ENCODE measurements around the gene TPD52L1. TPM values are rescaled to one million over a fixed set of nuclear protein-coding genes. Genes with fewer than 3 reads are reported as not detected.
A peak's percentile ranks its signal among the peaks of the same experiment; 100 is the strongest.

TPD52L1 gene
- total RNA-seq, result 1 to 10 TPM in 1 of 2 experiments, under 1 TPM in 1; 0.89 to 1.4 TPM

GRCh38 chr6:125153391-125154117 is at the start of gene TPD52L1:
Gene TPD52L1 (plus strand): TSS chr6:125153773. CDS start chr6:125153952, 179 bp downstream.
- Mint-ChIP-seq H3K4me1 (peaks cover 5% of the 10 kb centered on the region), H3K36me3 (ENCODE audit: low read depth) (no peaks in the 10 kb centered on the region), H3K27me3 (peaks cover 36% of the 10 kb centered on the region), H3K27ac (no peak within 1 kb of the TSS), H3K9me3 (ENCODE audit: low read depth) (no peaks in the 10 kb centered on the region), H3K4me3 (peak within 1 kb of the TSS; percentile 64)
- DNase-seq (peak; percentile 81), ATAC-seq (peak; percentile 94)
- POLR2A ChIA-PET, result no interaction called here
- CTCF ChIA-PET, result interaction anchor here (0.6 to 1.6 kb wide), 17 partner anchors 8 to 821 kb away, joined by 3 to 7 read pairs (median 4); no protein-coding TSS in a partner anchor
- intact Hi-C loops (cut with DNase I, micrococcal nuclease), result loop anchor here (2.0 to 5.0 kb wide), 3 partner anchors 149 to 615 kb away; partner anchors contain the start of genes HDDC2 (in 2 of the 2) and HEY2 (in 1 of the 2)

- Mint-ChIP-seq H3K27me3 (no peaks in the 10 kb centered on the region), H3K9me3 (ENCODE audit: low read depth) (peaks cover 6% of the 10 kb centered on the region), H3K4me1 (peaks cover 6% of the 10 kb centered on the region), H3K27ac (no peak overlapping the region), H3K4me3 (no peak overlapping the region), H3K36me3 (ENCODE audit: low read depth) (no peaks in the 10 kb centered on the region)
- POLR2A ChIA-PET, result no interaction called here
- ATAC-seq (no peak), DNase-seq (no peak)
- CTCF ChIA-PET, result no interaction called here
- intact Hi-C loops (cut with DNase I, micrococcal nuclease), result no loop called here
Observed at GRCh38 chr6:125104425-125104824, 49.1 kb upstream of the TPD52L1 start.

GRCh38 chr6:125107048-125107447 is 46.5 kb upstream of the TPD52L1 start:
- Mint-ChIP-seq H3K27me3 (no peaks in the 10 kb centered on the region), H3K27ac (no peak overlapping the region), H3K4me1 (no peaks in the 10 kb centered on the region), H3K9me3 (ENCODE audit: low read depth) (peaks cover 25% of the 10 kb centered on the region), H3K4me3 (no peak overlapping the region), H3K36me3 (ENCODE audit: low read depth) (peaks cover 3% of the 10 kb centered on the region)
- CTCF ChIA-PET, result no interaction called here
- DNase-seq (no peak), ATAC-seq (no peak)
- intact Hi-C loops (cut with DNase I, micrococcal nuclease), result no loop called here
- POLR2A ChIA-PET, result no interaction called here

DNA sequence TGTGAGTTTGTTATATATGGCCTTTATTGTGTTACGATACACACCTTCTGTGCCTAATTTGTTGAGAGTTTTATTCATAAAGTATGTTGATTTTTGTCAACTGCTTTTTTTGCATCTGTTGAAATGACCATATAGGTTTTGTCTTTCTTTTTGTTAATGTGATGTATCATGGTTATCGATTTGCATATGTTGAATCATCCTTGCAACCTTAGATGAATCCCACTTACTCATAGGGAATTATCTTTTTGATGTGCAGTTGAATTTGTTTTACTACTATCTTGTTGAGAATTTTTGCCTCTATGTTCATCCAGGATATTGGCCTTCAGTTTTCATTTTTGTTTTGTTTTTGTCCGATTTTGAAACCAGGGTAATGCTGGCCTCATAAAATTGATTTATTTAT is 45.7 kb upstream of the TPD52L1 start:
- Mint-ChIP-seq H3K27ac (no peak overlapping the region), H3K36me3 (ENCODE audit: low read depth) (peaks cover 3% of the 10 kb centered on the region), H3K4me1 (no peaks in the 10 kb centered on the region), H3K4me3 (no peak overlapping the region), H3K27me3 (no peaks in the 10 kb centered on the region), H3K9me3 (ENCODE audit: low read depth) (peaks cover 30% of the 10 kb centered on the region)
- intact Hi-C loops (cut with DNase I, micrococcal nuclease), result no loop called here
- DNase-seq (no peak), ATAC-seq (no peak)
- POLR2A ChIA-PET, result no interaction called here
- CTCF ChIA-PET, result no interaction called here

DNA sequence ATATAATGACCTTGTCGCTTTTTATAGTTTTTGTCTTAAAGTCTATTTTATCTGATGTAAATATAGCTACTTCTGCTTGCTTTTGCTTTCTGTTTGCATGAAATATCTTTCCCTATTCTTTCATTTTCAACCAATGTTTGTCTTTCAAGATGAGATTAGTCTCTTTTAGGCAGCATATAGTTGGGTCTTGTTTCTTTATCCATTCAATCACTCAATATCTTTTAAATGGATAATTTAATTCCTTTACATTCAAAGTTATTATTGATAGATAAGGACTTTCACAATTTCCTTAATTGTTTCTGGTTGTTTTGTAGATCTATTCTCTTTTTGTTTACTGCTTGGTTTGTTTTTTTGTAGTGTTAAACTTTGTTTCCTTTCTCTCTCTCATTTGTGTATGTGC is 43.5 kb upstream of the TPD52L1 start:
- no peaks in the 10 kb centered on the region for H3K27me3 Mint-ChIP-seq
- no peak overlapping the region for H3K4me3 Mint-ChIP-seq
- DNase-seq, result no peak
- no peaks in the 10 kb centered on the region for H3K4me1 Mint-ChIP-seq
- H3K27ac Mint-ChIP-seq, result no peak overlapping the region
- H3K36me3 Mint-ChIP-seq (ENCODE audit: low read depth), result peaks cover 3% of the 10 kb centered on the region
- intact Hi-C loops (cut with DNase I, micrococcal nuclease), result loop anchor here in 1 of 2 experiments (5.0 kb wide), 1 partner anchor 148 kb away; the partner anchor contains the start of gene RNF217
- ATAC-seq, result no peak
- ChIA-PET CTCF (interaction anchor here (0.6 kb wide), 1 partner anchor 180 kb away, joined by 4 read pairs; no protein-coding TSS in a partner anchor), POLR2A (no interaction called here)
- H3K9me3 Mint-ChIP-seq (ENCODE audit: low read depth), result peaks cover 30% of the 10 kb centered on the region

GRCh38 chr6:125111219-125111983 is 42.2 kb upstream of the TPD52L1 start:
- no peak overlapping the region for H3K27ac Mint-ChIP-seq
- no peaks in the 10 kb centered on the region for H3K27me3 Mint-ChIP-seq
- ATAC-seq (no peak), DNase-seq (no peak)
- H3K36me3 Mint-ChIP-seq (ENCODE audit: low read depth), result peaks cover 3% of the 10 kb centered on the region
- CTCF ChIA-PET, result interaction anchor here (0.6 to 2.1 kb wide), 2 partner anchors 18 to 241 kb away, joined by 3 to 7 read pairs; no protein-coding TSS in a partner anchor
- H3K4me3 Mint-ChIP-seq, result no peak overlapping the region
- POLR2A ChIA-PET, result no interaction called here
- no peaks in the 10 kb centered on the region for H3K4me1 Mint-ChIP-seq
- peaks cover 30% of the 10 kb centered on the region for H3K9me3 Mint-ChIP-seq (ENCODE audit: low read depth)
- intact Hi-C loops (cut with DNase I, micrococcal nuclease), result loop anchor here in 1 of 2 experiments (5.0 kb wide), 1 partner anchor 149 kb away; the partner anchor contains the start of gene RNF217

DNA sequence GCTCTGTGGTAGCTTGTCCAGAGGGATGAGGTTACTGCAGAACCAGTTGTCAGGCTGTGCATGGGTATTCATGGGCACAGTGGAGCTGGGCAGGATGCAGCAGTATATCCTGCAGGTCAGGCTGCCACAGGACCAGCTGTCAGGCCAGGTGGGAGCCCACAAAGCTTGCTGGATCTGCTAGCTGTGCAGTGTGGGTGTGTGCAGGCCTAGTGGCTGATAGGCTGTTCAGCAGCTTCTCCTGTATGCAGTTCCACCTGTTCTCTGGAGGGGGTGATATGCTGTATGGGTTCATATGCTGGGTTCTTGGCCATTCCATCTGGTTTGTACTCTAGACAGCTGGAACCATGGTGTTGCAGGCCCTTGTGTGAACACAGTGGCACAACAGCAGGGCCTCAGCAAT is 40.6 kb upstream of the TPD52L1 start:
- H3K4me1 Mint-ChIP-seq, result no peaks in the 10 kb centered on the region
- H3K27ac Mint-ChIP-seq, result no peak overlapping the region
- H3K36me3 Mint-ChIP-seq (ENCODE audit: low read depth), result peaks cover 3% of the 10 kb centered on the region
- ChIA-PET CTCF (interaction anchor here (1.0 to 2.2 kb wide), 5 partner anchors 11 to 1311 kb away, joined by 3 to 14 read pairs (median 4); no protein-coding TSS in a partner anchor), POLR2A (no interaction called here)
- ATAC-seq (no peak), DNase-seq (no peak)
- H3K4me3 Mint-ChIP-seq, result no peak overlapping the region
- intact Hi-C loops (cut with DNase I, micrococcal nuclease), result loop anchor here in 1 of 2 experiments (5.0 kb wide), 1 partner anchor 151 kb away; the partner anchor contains the start of gene RNF217
- H3K9me3 Mint-ChIP-seq (ENCODE audit: low read depth), result peaks cover 30% of the 10 kb centered on the region
- H3K27me3 Mint-ChIP-seq, result no peaks in the 10 kb centered on the region

DNA sequence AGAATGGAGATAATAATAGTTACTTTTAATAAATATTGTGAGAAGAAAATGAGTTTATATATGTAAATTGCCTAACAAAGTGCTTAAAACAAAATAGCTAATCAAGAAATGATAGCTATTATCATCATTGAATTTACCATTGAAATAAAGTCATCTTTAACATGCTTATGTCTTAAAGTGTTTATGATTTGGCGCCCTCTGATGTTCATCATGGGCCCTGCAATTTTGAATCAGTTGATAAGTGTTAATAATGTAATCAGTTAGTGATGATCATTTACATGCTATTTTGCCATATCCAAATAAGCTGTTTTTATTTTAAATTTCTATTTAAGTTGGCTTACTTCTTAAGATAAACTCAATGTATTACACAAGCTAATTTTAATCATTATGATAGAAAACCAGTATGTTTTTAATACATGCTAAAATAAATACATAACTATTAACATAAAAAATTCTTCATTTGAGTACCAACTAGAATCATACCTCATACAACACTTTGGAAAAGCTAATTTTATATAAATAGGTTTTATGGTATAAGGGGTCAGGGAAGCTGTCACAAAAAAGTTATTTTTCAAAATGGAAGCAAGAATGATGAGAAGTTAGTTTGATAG is 39.2 kb upstream of the TPD52L1 start:
- ChIA-PET CTCF (interaction anchor here (0.6 to 2.2 kb wide), 21 partner anchors 9 to 1313 kb away, joined by 3 to 14 read pairs (median 4); partner anchors contain the start of gene TPD52L1), POLR2A (no interaction called here)
- DNase-seq, result peak; percentile 66
- H3K4me3 Mint-ChIP-seq, result no peak overlapping the region
- H3K27ac Mint-ChIP-seq, result no peak overlapping the region
- no peaks in the 10 kb centered on the region for H3K4me1 Mint-ChIP-seq
- H3K36me3 Mint-ChIP-seq (ENCODE audit: low read depth), result peaks cover 3% of the 10 kb centered on the region
- no peak for ATAC-seq
- intact Hi-C loops (cut with DNase I, micrococcal nuclease), result loop anchor here (1.0 to 5.0 kb wide), 3 partner anchors 152 to 1312 kb away; partner anchors contain the start of gene RNF217 (in 1 of the 2)
- H3K9me3 Mint-ChIP-seq (ENCODE audit: low read depth), result peaks cover 25% of the 10 kb centered on the region
- H3K27me3 Mint-ChIP-seq, result no peaks in the 10 kb centered on the region

- Mint-ChIP-seq H3K27me3 (no peaks in the 10 kb centered on the region), H3K4me1 (no peaks in the 10 kb centered on the region), H3K4me3 (no peak overlapping the region), H3K36me3 (ENCODE audit: low read depth) (no peaks in the 10 kb centered on the region), H3K9me3 (ENCODE audit: low read depth) (peaks cover 10% of the 10 kb centered on the region), H3K27ac (no peak overlapping the region)
- POLR2A ChIA-PET, result no interaction called here
- CTCF ChIA-PET, result interaction anchor here (1.0 kb wide), 2 partner anchors 245 to 247 kb away, joined by 3 to 5 read pairs; no protein-coding TSS in a partner anchor
- DNase-seq, result no peak
- intact Hi-C loops (cut with DNase I, micrococcal nuclease), result no loop called here
- no peak for ATAC-seq
Observed at GRCh38 chr6:125116170-125116569, 37.4 kb upstream of the TPD52L1 start.

GRCh38 chr6:125116710-125117109 is 36.9 kb upstream of the TPD52L1 start:
- Mint-ChIP-seq H3K27ac (no peak overlapping the region), H3K4me3 (no peak overlapping the region), H3K36me3 (ENCODE audit: low read depth) (no peaks in the 10 kb centered on the region), H3K9me3 (ENCODE audit: low read depth) (peaks cover 5% of the 10 kb centered on the region), H3K27me3 (peaks cover 3% of the 10 kb centered on the region), H3K4me1 (no peaks in the 10 kb centered on the region)
- CTCF ChIA-PET, result no interaction called here
- intact Hi-C loops (cut with DNase I, micrococcal nuclease), result no loop called here
- no peak for ATAC-seq
- POLR2A ChIA-PET, result no interaction called here
- DNase-seq, result no peak

DNA sequence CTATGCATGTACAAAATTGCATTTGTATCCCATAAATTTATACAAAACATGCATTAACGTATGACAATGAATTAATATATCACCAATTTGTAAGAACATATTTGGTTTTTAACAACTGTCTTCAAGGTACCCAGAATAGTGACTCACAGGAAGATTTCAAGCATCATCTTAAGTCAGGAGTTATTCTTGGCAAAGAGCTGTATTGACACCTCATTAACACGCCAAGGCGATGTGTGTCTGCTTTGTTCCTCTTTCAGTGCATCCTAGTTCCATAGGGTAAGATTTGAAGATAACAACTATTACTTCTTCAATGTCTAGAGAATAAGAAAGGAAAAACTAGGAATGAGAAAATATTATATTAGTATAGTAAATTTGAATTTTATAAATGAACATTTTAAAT is 35.8 kb upstream of the TPD52L1 start:
- no peaks in the 10 kb centered on the region for H3K4me1 Mint-ChIP-seq
- no peak overlapping the region for H3K4me3 Mint-ChIP-seq
- H3K9me3 Mint-ChIP-seq (ENCODE audit: low read depth), result no peaks in the 10 kb centered on the region
- intact Hi-C loops (cut with DNase I, micrococcal nuclease), result no loop called here
- H3K36me3 Mint-ChIP-seq (ENCODE audit: low read depth), result no peaks in the 10 kb centered on the region
- H3K27ac Mint-ChIP-seq, result no peak overlapping the region
- ATAC-seq, result no peak
- POLR2A ChIA-PET, result no interaction called here
- H3K27me3 Mint-ChIP-seq, result peaks cover 3% of the 10 kb centered on the region
- CTCF ChIA-PET, result no interaction called here
- no peak for DNase-seq

Measured in activated CD4-positive, alpha-beta T cell treated with anti-CD3 and anti-CD28 coated beads for 36 hours (primary cell).